Skeletal muscle cell (primary cell): Measurements from ENCODE around the gene PIK3C2A.

Source experiments
- DNase-seq: peaks from one replicate; pipeline ENCODE4 v3.0.0-alpha.2; 2010; ENCODE audit warnings: low read depth
- H3K4me3 ChIP-seq: 2 replicates; pipeline ENCODE4 v1.5.1; 2011; ENCODE audit warnings: low read depth, mild to moderate bottlenecking, control low read depth, low read length, moderate library complexity

The PIK3C2A gene

DNA sequence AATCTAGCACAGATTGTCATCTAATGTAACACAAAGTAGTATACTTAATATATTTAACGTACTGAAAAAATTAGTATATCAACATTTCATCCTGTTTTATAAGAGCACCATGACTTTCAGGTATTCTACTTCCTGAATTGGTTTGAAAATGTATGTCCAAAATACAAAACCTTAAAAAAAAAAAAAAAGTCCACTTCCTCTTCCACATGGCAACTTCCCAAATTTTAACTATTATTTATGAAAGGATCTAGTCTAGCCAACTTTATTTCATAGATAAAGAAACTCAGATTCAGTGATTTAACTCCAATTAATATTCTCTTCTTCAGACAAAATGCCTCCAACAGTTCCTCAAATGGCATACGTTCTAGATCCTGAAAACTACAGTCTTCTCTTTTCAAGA, 44.0 kb downstream of the PIK3C2A start:
- H3K4me3 ChIP-seq = no peak overlapping the region
- DNase-seq = no peak

DNA sequence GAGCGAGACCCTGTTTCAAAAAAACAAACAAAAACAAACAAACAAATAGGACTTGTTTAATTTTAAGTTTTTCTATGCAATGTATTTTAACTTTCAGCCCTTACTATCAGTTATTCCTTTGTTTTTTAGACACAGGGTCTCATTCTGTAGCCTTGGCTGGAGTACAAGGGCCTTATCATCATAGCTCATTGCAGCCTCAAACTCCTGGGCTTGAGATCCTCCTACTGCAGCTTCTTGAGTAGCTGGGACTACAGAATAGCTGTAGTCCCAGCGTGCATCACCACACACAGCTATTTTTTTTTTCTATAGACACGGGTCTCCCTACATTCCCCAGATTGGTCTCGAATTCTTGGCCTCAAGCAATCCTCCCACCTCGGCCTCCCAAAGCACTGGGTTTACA, 44.5 kb downstream of the PIK3C2A start:
- no peak for DNase-seq
- no peak overlapping the region for H3K4me3 ChIP-seq

DNA sequence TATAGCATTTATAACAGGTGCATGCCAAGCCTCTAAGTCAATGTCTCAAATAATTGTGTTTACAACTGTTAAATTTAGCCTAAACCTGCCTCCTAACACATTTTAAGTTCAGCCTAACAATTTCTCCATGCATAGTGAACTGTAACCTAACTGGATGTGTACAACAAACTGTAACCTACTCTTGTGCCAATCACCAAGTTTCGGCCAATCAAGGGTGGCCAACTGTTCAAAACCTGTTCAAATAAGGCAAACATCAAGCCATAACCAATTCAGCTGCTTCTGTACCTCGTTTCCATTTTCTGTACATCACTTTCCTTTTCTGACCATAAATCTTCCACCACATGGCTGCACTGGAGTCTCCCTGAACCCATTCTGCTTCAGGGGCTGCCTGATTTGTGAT, 45.4 kb downstream of the PIK3C2A start:
- H3K4me3 ChIP-seq = no peak overlapping the region
- no peak for DNase-seq

DNA sequence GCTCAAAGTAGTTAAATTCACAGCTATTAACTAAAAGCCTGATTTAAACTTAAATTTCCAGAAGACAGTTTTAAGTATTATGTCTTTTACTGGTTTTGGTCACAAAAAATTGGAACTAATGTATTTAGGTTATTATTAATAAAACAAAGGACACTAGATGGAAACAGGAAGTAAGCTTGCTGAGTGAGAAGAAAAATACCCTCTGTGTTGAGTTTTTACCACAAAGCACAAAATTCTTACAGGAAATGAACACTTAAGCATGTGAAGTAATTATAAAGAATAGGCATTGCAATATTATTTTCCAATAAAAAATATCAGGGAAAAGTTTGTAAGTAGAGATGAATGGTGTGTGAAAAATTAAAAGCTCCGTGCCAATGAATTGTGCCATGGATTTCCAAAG, 46.3 kb downstream of the PIK3C2A start:
- DNase-seq = no peak
- no peak overlapping the region for H3K4me3 ChIP-seq

DNA sequence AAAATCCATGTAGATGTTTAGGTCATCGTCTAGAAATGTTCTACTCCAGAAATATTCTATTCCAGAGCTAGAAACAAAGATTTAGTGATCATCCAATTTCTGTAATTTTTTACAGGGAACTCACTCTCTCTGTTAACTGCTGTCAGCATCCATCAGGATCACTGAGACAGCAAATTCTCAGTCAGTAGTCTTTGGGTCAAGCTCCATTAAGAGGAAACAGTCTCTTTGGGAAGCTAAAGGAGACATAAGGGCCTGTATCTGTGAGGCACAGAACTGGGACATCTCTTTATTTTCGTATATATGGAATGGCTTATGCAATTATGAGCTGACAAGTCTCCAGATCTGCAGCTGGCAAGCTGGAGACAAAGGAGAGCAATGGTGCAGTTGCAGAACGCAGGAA, 48.3 kb downstream of the PIK3C2A start:
- DNase-seq = no peak
- H3K4me3 ChIP-seq = no peak overlapping the region
